ENCODE measurements around the gene ARHGAP42. TPM values are rescaled to one million over a fixed set of nuclear protein-coding genes. Genes with fewer than 3 reads are reported as not detected.

ARHGAP42 gene
- total RNA-seq, 4 donors from 2014 or later, result 24.5 to 49.5 (median 26.7) TPM

GRCh38 chr11:100978442-100978841 lies 291.4 kb downstream of the ARHGAP42 start:
- DNase-seq, result no peak
- no peaks in the 10 kb centered on the region for H3K9me3 ChIP-seq
- TF ChIP-seq POLR2A (IDR thresholded peaks at IDR 0.05) (no peak), CTCF (IDR thresholded peaks at IDR 0.05) (no peak)
- H3K27ac ChIP-seq, result no peak overlapping the region
- no peaks in the 10 kb centered on the region for H3K27me3 ChIP-seq
- no peaks in the 10 kb centered on the region for H3K4me1 ChIP-seq
- H3K36me3 ChIP-seq, result peaks cover 0 to 43% (median 0%) of the 10 kb centered on the region in 3 donors
- no peak overlapping the region for H3K4me3 ChIP-seq

GRCh38 chr11:100978939-100979338 lies 291.9 kb downstream of the ARHGAP42 start:
- Histone ChIP-seq H3K27ac (no peak overlapping the region), H3K27me3 (no peaks in the 10 kb centered on the region), H3K4me1 (no peaks in the 10 kb centered on the region), H3K4me3 (no peak overlapping the region), H3K9me3 (no peaks in the 10 kb centered on the region), H3K36me3 (peaks cover 0 to 38% (median 0%) of the 10 kb centered on the region in 3 donors)
- TF ChIP-seq CTCF (IDR thresholded peaks at IDR 0.05) (no peak), POLR2A (IDR thresholded peaks at IDR 0.05) (no peak)
- DNase-seq, result no peak

GRCh38 chr11:100980156-100980555 lies 293.1 kb downstream of the ARHGAP42 start:
- Histone ChIP-seq H3K36me3 (peaks cover 0 to 28% (median 0%) of the 10 kb centered on the region in 3 donors), H3K9me3 (no peaks in the 10 kb centered on the region)
- DNase-seq, result no peak

GRCh38 chr11:100981196-100981824 lies 294.2 kb downstream of the ARHGAP42 start:
- H3K9me3 ChIP-seq, result no peaks in the 10 kb centered on the region
- no peak for DNase-seq
- TF ChIP-seq POLR2A (IDR thresholded peaks at IDR 0.05) (no peak), CTCF (IDR thresholded peaks at IDR 0.05) (no peak)

More at GRCh38 chr11:100980156-100980555, 293.1 kb downstream of the ARHGAP42 start:
- Histone ChIP-seq H3K27ac (no peak overlapping the region), H3K4me3 (no peak overlapping the region), H3K27me3 (no peaks in the 10 kb centered on the region), H3K4me1 (no peaks in the 10 kb centered on the region)
- TF ChIP-seq CTCF (IDR thresholded peaks at IDR 0.05) (no peak), POLR2A (IDR thresholded peaks at IDR 0.05) (no peak)

GRCh38 chr11:100984668-100985067 lies 297.6 kb downstream of the ARHGAP42 start:
- Histone ChIP-seq H3K4me1 (no peaks in the 10 kb centered on the region), H3K4me3 (no peak overlapping the region), H3K27me3 (no peaks in the 10 kb centered on the region), H3K36me3 (peaks cover 0 to 6% (median 0%) of the 10 kb centered on the region in 3 donors), H3K27ac (no peak overlapping the region), H3K9me3 (no peaks in the 10 kb centered on the region)
- DNase-seq, result no peak
- no peak for TF ChIP-seq CTCF (IDR thresholded peaks at IDR 0.05)
- TF ChIP-seq POLR2A (IDR thresholded peaks at IDR 0.05), result no peak

More at GRCh38 chr11:100981196-100981824, 294.2 kb downstream of the ARHGAP42 start:
- Histone ChIP-seq H3K27me3 (no peaks in the 10 kb centered on the region), H3K4me1 (no peaks in the 10 kb centered on the region), H3K4me3 (no peak overlapping the region), H3K36me3 (peaks cover 0 to 20% (median 0%) of the 10 kb centered on the region in 3 donors), H3K27ac (no peak overlapping the region)
